AML-193 (cell line): ENCODE measurements around the gene SH3BGRL2.
"Not testable (repeated sequence)": the region's sequence is repeated elsewhere in the genome, so short reads cannot be mapped to it uniquely, and the experiment has no call there.

Experiments used
- DNase-seq, 2 experiments: peaks; one replicate each; lab custom pipeline; 2025; lab: John Stamatoyannopoulos, UW

Gene SH3BGRL2

DNA sequence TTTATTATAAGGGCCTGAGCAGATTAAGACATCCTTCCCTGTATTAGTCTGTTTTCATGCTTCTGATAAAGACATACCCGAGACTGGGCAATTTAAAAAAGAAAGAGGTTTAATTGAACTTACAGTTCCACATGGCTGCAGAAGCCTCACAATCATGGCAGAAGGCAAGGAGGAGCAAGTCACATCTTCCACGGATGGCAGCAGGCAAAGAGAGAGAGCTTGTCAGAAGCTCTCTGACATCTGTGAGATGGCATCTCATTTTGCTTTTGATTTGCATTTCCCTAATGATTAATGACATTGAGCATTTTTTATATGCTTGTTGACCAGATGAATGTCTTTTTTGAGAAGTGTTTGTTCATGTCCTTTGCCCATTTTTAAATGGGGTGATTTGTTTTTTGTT is 114.2 kb downstream of the SH3BGRL2 start:
- not testable (repeated sequence) for DNase-seq

DNA sequence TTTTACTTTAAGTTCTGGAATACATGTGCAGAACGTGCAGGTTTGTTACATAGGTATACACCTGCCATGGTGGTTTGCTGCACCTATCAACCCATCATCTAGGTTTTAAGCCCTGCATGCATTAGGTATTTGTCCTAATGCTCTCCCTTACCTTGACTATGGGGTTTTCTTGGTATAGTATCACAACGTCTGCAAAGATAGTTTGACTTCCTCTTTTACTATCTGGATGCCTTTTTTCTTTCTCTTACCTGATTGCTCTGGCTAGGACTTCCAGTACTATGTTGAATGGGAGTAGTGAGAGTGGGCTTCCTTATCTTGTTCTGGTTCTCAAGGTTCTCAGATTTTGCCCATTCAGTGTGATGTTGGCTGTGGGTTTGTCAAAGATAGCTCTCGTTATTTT is 115.2 kb downstream of the SH3BGRL2 start:
- DNase-seq, result not testable (repeated sequence)

DNA sequence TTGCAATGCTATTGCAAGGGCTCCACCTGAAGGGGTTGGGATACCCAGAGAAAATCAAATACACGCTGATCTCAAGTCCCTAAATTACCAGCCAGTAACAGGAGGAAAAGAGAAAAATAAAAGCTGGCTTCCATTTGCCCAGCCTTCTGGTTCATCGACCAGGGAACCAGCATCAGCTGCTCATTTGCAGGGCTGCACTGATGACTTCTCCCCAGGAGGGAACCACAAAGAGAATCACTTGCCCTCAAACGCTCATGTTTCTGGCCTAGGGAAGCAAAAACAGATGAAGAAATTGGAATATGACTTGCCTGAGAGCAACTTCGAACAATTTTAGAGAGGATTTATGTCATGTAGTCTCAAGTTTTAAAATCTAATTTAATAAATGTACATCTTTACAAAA is 119.7 kb downstream of the SH3BGRL2 start:
- no peak for DNase-seq
